HEK293T (cell line): Measurements from ENCODE around the gene DNAH17.

Source experiments
- CTCF ChIA-PET: fragments of 350-600 bp; formaldehyde crosslinking; extraction: SDS; loops from one replicate; lab custom pipeline; 2021; ENCODE audit warnings: antibody characterized with exemption, inconsistent platforms; lab: Yijun Ruan, JAX
- POLR2A ChIA-PET: fragments of 350-600 bp; formaldehyde crosslinking; extraction: SDS; loops from one replicate; lab custom pipeline; 2020; ENCODE audit warnings: antibody characterized with exemption, inconsistent platforms; lab: Yijun Ruan, JAX
- DNase-seq: peaks from one replicate; pipeline ENCODE4 v3.0.0; 2012; ENCODE audit warnings: mixed read lengths; ENCODE audit errors: extremely low spot score
- ARNT ChIP-seq: fragments of 450-650 bp; IDR thresholded peaks from 2 replicates; pipeline ENCODE4 v1.6.1; 2017; ENCODE audit warnings: mild to moderate bottlenecking
- BHLHE40 ChIP-seq: fragments of 450-650 bp; IDR thresholded peaks from 2 replicates; pipeline ENCODE4 v1.6.1; 2016; ENCODE audit warnings: mild to moderate bottlenecking, moderate library complexity, borderline replicate concordance
- CTBP1 ChIP-seq: fragments of 450-650 bp; IDR thresholded peaks from 2 replicates; pipeline ENCODE4 v1.6.1; 2016; ENCODE audit warnings: borderline replicate concordance
- ELF4 ChIP-seq: fragments of 450-650 bp; IDR thresholded peaks from 2 replicates; pipeline ENCODE4 v1.6.1; 2017; ENCODE audit warnings: antibody characterized with exemption
- FOXA1 ChIP-seq: fragments of 450-650 bp; IDR thresholded peaks from 2 replicates; pipeline ENCODE4 v1.6.1; 2016; ENCODE audit warnings: mild to moderate bottlenecking
- FOXK2 ChIP-seq: fragments of 450-650 bp; IDR thresholded peaks from 2 replicates; pipeline ENCODE4 v1.6.1; 2016; ENCODE audit warnings: mild to moderate bottlenecking
- FOXM1 ChIP-seq: fragments of 450-650 bp; IDR thresholded peaks from 2 replicates; pipeline ENCODE4 v1.6.1; 2017; ENCODE audit warnings: mild to moderate bottlenecking, borderline replicate concordance
- HDGF ChIP-seq: fragments of 450-650 bp; IDR thresholded peaks from 2 replicates; pipeline ENCODE4 v1.6.1; 2017; ENCODE audit warnings: antibody characterized with exemption, borderline replicate concordance
- L3MBTL2 ChIP-seq: fragments of 450-650 bp; conservative IDR thresholded peaks from 2 replicates; pipeline ENCODE4 v1.6.1; 2016; ENCODE audit warnings: mild to moderate bottlenecking
- LEF1 ChIP-seq: fragments of 450-650 bp; IDR thresholded peaks from 2 replicates; pipeline ENCODE4 v1.6.1; 2017; ENCODE audit warnings: mild to moderate bottlenecking, borderline replicate concordance
- NFRKB ChIP-seq: fragments of 450-650 bp; IDR thresholded peaks from 2 replicates; pipeline ENCODE4 v1.6.1; 2016; ENCODE audit warnings: mild to moderate bottlenecking, moderate library complexity
- PKNOX1 ChIP-seq: fragments of 450-650 bp; IDR thresholded peaks from 2 replicates; pipeline ENCODE4 v1.6.1; 2016
- SP1 ChIP-seq: fragments of 450-650 bp; IDR thresholded peaks from 2 replicates; pipeline ENCODE4 v1.6.1; 2017
- SUZ12 ChIP-seq: fragments of 450-650 bp; IDR thresholded peaks from 2 replicates; pipeline ENCODE4 v1.6.1; 2016; ENCODE audit warnings: mild to moderate bottlenecking
- TARDBP ChIP-seq: fragments of 450-650 bp; IDR thresholded peaks from 2 replicates; pipeline ENCODE4 v1.6.1; 2016
- ZNF384 ChIP-seq: fragments of 450-650 bp; IDR thresholded peaks from 2 replicates; pipeline ENCODE4 v1.6.1; 2016

Gene DNAH17

DNA sequence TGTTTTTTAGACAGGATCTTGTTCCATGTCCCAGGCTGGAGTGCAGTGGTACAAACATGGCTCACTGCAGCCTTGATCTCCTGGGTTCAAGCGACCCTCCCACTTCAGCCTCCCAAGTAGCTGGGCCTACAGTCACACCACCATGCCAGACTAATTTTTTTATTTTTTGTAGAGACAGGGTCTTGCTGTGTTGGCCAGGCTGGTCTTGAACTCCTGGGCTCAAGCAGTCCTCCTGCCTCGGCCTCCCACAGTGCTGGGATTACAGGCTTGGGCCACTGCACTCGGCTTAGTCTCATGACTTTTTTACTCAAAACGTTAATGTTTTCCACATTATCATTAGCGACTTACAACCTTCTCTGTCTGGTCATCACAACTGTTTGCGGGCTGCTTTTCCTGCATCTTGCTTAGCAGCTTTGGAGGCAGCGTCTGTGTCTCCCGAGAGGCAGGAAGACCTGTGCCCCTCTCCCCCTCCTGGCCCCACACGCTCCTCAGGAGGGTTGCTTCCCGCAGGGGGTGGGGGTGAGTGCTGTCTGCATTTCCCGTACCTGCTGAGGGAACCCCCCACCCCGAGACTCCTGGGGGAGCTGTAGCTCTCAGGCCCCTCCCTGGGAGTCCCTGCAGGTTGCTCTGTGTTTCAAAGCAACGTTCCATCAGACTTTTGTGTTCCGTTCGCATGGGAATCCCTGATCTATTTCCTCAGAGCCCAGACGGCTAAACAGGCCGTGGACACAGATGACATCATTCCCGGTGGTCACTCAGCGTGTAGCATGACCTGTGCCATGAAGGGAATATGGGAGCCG lies 146.1 kb downstream of the DNAH17 start:
- POLR2A ChIA-PET: no interaction called here
- no peak for DNase-seq
- TF ChIP-seq ELF4 (no peak), TARDBP (no peak), FOXK2 (no peak), NFRKB (no peak), ARNT (no peak), FOXA1 (no peak), ZNF384 (no peak), L3MBTL2 (no peak), CTBP1 (no peak), LEF1 (no peak), PKNOX1 (no peak), HDGF (no peak), SP1 (no peak), SUZ12 (no peak), BHLHE40 (no peak), FOXM1 (no peak)
- CTCF ChIA-PET: interaction anchor here (0.7 to 1.1 kb wide), 2 partner anchors 9 to 191 kb away, joined by 4 read pairs; no protein-coding TSS in a partner anchor

- ChIA-PET POLR2A (no interaction called here), CTCF (interaction anchor here (0.6 kb wide), 1 partner anchor 178 kb away, joined by 3 read pairs; no protein-coding TSS in a partner anchor)
- DNase-seq: no peak
- TF ChIP-seq FOXK2 (no peak), FOXA1 (no peak), SP1 (no peak), PKNOX1 (no peak), L3MBTL2 (no peak), LEF1 (no peak)
Measured at GRCh38 chr17:78429618-78429995, 147.6 kb downstream of the DNAH17 start.

- DNase-seq: no peak
- ChIA-PET POLR2A (no interaction called here), CTCF (no interaction called here)
- no peak for TF ChIP-seq PKNOX1
- no peak for TF ChIP-seq ELF4
- no peak for TF ChIP-seq FOXA1
- no peak for TF ChIP-seq NFRKB
- TF ChIP-seq TARDBP: no peak
- no peak for TF ChIP-seq L3MBTL2
- no peak for TF ChIP-seq BHLHE40
- TF ChIP-seq SP1: no peak
- no peak for TF ChIP-seq ZNF384
- TF ChIP-seq FOXK2: no peak
- TF ChIP-seq CTBP1: no peak
- TF ChIP-seq HDGF: no peak
- TF ChIP-seq ARNT: no peak
- no peak for TF ChIP-seq FOXM1
- no peak for TF ChIP-seq LEF1
- no peak for TF ChIP-seq SUZ12
Measured at GRCh38 chr17:78428836-78429617, 148.2 kb downstream of the DNAH17 start.

DNA sequence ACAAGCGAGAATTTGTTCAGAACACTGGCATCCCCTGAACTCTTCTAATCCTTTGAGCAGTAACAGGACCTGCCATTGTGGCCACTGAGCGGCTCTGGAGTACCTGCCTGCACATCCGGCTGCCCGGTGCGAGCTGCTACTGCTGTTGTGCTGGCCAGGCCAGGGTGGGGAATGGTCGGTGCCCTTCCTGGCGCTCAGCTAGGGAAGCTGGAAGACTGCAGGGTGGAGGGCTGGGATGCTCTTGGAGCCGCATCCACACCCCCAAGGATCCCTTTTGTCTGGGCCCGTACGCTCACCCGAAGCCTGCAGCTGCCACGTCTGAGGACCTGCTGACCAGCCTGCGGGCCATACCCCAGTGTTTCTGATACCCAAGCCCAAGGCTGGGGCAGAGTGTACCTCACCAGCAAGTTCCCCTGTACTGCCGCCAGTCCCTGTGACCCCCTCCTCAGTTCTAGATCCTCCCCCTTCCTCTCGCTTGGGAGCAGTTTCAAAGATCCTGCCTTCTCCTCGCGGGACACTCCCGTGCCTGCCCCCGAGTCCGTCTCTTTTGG lies 149.1 kb downstream of the DNAH17 start:
- ChIA-PET POLR2A (no interaction called here), CTCF (no interaction called here)
- TF ChIP-seq HDGF (no peak), ZNF384 (no peak), FOXM1 (no peak), L3MBTL2 (no peak), PKNOX1 (no peak), BHLHE40 (no peak), ELF4 (no peak), SP1 (no peak), NFRKB (no peak), CTBP1 (no peak), FOXK2 (no peak), ARNT (no peak), LEF1 (no peak), FOXA1 (no peak), SUZ12 (no peak), TARDBP (no peak)
- no peak for DNase-seq

GRCh38 chr17:78427140-78427539 lies 150.1 kb downstream of the DNAH17 start:
- ChIA-PET POLR2A (no interaction called here), CTCF (no interaction called here)
- no peak for TF ChIP-seq CTBP1
- TF ChIP-seq ARNT: no peak
- no peak for TF ChIP-seq PKNOX1
- no peak for TF ChIP-seq FOXM1
- TF ChIP-seq ZNF384: no peak
- TF ChIP-seq SP1: no peak
- TF ChIP-seq SUZ12: no peak
- TF ChIP-seq ELF4: no peak
- TF ChIP-seq FOXK2: no peak
- no peak for TF ChIP-seq NFRKB
- TF ChIP-seq TARDBP: no peak
- DNase-seq: no peak
